Measurements from ENCODE around the gene PPARGC1A.

Gene PPARGC1A

GRCh38 chr4:23902222-23902804 is 12.5 kb upstream of the PPARGC1A start:
- no peak overlapping the region for H3K27ac ChIP-seq (ENCODE audit: low read depth, low read length)
- no peaks in the 10 kb centered on the region for H3K4me1 ChIP-seq (ENCODE audit: control insufficient read depth, low read length)
- no peaks in the 10 kb centered on the region for H3K36me3 ChIP-seq (ENCODE audit: control insufficient read depth, low read length)
- no peaks in the 10 kb centered on the region for H3K9me3 ChIP-seq (ENCODE audit: control insufficient read depth, insufficient read depth, low read length)
- H3K4me3 ChIP-seq (ENCODE audit: low read length), result no peak overlapping the region
- no peak overlapping the region for H3K4me2 ChIP-seq (ENCODE audit: low read length)
- TF ChIP-seq, protein P1, sequence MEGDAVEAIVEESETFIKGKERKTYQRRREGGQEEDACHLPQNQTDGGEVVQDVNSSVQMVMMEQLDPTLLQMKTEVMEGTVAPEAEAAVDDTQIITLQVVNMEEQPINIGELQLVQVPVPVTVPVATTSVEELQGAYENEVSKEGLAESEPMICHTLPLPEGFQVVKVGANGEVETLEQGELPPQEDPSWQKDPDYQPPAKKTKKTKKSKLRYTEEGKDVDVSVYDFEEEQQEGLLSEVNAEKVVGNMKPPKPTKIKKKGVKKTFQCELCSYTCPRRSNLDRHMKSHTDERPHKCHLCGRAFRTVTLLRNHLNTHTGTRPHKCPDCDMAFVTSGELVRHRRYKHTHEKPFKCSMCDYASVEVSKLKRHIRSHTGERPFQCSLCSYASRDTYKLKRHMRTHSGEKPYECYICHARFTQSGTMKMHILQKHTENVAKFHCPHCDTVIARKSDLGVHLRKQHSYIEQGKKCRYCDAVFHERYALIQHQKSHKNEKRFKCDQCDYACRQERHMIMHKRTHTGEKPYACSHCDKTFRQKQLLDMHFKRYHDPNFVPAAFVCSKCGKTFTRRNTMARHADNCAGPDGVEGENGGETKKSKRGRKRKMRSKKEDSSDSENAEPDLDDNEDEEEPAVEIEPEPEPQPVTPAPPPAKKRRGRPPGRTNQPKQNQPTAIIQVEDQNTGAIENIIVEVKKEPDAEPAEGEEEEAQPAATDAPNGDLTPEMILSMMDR (IDR thresholded peaks at IDR 0.05; ENCODE audit: low read depth, low read length, poor library complexity, severe bottlenecking), result no peak
- TF ChIP-seq EZH2phosphoT487 (IDR thresholded peaks at IDR 0.05; ENCODE audit: borderline replicate concordance, low read length), result no peak
- H4K20me1 ChIP-seq (ENCODE audit: control insufficient read depth, insufficient read depth, low read depth, low read length), result no peaks in the 10 kb centered on the region
- no peaks in the 10 kb centered on the region for H3K9me2 ChIP-seq (replicated peaks; ENCODE audit: control insufficient read depth, low read length)
- no peaks in the 10 kb centered on the region for H3K27me3 ChIP-seq (ENCODE audit: control insufficient read depth, low read length)
- no peaks in the 10 kb centered on the region for H3F3A ChIP-seq (ENCODE audit: control insufficient read depth, insufficient read depth)
- H3K79me2 ChIP-seq (ENCODE audit: control insufficient read depth, low read length), result no peaks in the 10 kb centered on the region

GRCh38 chr4:23900636-23901035 is 10.8 kb upstream of the PPARGC1A start:
- no peaks in the 10 kb centered on the region for H3K36me3 ChIP-seq (ENCODE audit: control insufficient read depth, low read length)
- H3K27ac ChIP-seq (ENCODE audit: low read depth, low read length), result no peak overlapping the region
- no peak for TF ChIP-seq EZH2phosphoT487 (IDR thresholded peaks at IDR 0.05; ENCODE audit: borderline replicate concordance, low read length)
- TF ChIP-seq, protein P1 (IDR thresholded peaks at IDR 0.05; ENCODE audit: low read depth, low read length, poor library complexity, severe bottlenecking), result no peak
- H3K4me2 ChIP-seq (ENCODE audit: low read length), result no peak overlapping the region
- H3K79me2 ChIP-seq (ENCODE audit: control insufficient read depth, low read length), result no peaks in the 10 kb centered on the region
- H4K20me1 ChIP-seq (ENCODE audit: control insufficient read depth, insufficient read depth, low read depth, low read length), result no peaks in the 10 kb centered on the region
- H3K4me3 ChIP-seq (ENCODE audit: low read length), result no peak overlapping the region
- H3K4me1 ChIP-seq (ENCODE audit: control insufficient read depth, low read length), result no peaks in the 10 kb centered on the region
- H3K9me3 ChIP-seq (ENCODE audit: control insufficient read depth, insufficient read depth, low read length), result no peaks in the 10 kb centered on the region
- H3F3A ChIP-seq (ENCODE audit: control insufficient read depth, insufficient read depth), result no peaks in the 10 kb centered on the region
- no peaks in the 10 kb centered on the region for H3K9me2 ChIP-seq (replicated peaks; ENCODE audit: control insufficient read depth, low read length)
- no peaks in the 10 kb centered on the region for H3K27me3 ChIP-seq (ENCODE audit: control insufficient read depth, low read length)

- H3K9me3 ChIP-seq (ENCODE audit: control insufficient read depth, insufficient read depth, low read length), result no peaks in the 10 kb centered on the region
- H3K4me1 ChIP-seq (ENCODE audit: control insufficient read depth, low read length), result no peaks in the 10 kb centered on the region
- H3K9me2 ChIP-seq (replicated peaks; ENCODE audit: control insufficient read depth, low read length), result no peaks in the 10 kb centered on the region
- no peaks in the 10 kb centered on the region for H4K20me1 ChIP-seq (ENCODE audit: control insufficient read depth, insufficient read depth, low read depth, low read length)
- no peaks in the 10 kb centered on the region for H3K27me3 ChIP-seq (ENCODE audit: control insufficient read depth, low read length)
- H3K4me2 ChIP-seq (ENCODE audit: low read length), result no peak overlapping the region
- TF ChIP-seq EZH2phosphoT487 (IDR thresholded peaks at IDR 0.05; ENCODE audit: borderline replicate concordance, low read length), result no peak
- TF ChIP-seq, protein P1 (IDR thresholded peaks at IDR 0.05; ENCODE audit: low read depth, low read length, poor library complexity, severe bottlenecking), result no peak
- no peaks in the 10 kb centered on the region for H3K36me3 ChIP-seq (ENCODE audit: control insufficient read depth, low read length)
- H3K4me3 ChIP-seq (ENCODE audit: low read length), result no peak overlapping the region
- H3F3A ChIP-seq (ENCODE audit: control insufficient read depth, insufficient read depth), result no peaks in the 10 kb centered on the region
- no peaks in the 10 kb centered on the region for H3K79me2 ChIP-seq (ENCODE audit: control insufficient read depth, low read length)
- no peak overlapping the region for H3K27ac ChIP-seq (ENCODE audit: low read depth, low read length)
Observed at GRCh38 chr4:23899565-23899964, 9.7 kb upstream of the PPARGC1A start.

All from DOHH2 (cell line).